ENCODE results near the gene NLK. TPM values are rescaled to one million over a fixed set of nuclear protein-coding genes. Genes with fewer than 3 reads are reported as not detected.
A peak's percentile ranks its signal among the peaks of the same experiment; 100 is the strongest.

NLK gene
- total RNA-seq, 1 experiment from 2014 or later, result 31.8 TPM

GRCh38 chr17:28225867-28226266, 183.4 kb downstream of the NLK start:
- H3K23ac ChIP-seq (ENCODE audit: insufficient read length, low read depth, low read length), result no peak overlapping the region
- no peak overlapping the region for H2AK5ac ChIP-seq (ENCODE audit: insufficient read length, low read length)
- DNase-seq, result no peak
- no peak overlapping the region for H3K4ac ChIP-seq (ENCODE audit: low read depth, low read length)
- no CpG with 5 or more reads among the region's 1 CpG for WGBS (ENCODE audit: extremely low coverage, insufficient read length, low lambda C conversion rate)
- no peak for TF ChIP-seq CTCF (conservative IDR thresholded peaks at IDR 0.05)
- peaks cover 13 to 19% (median 16%) of the 10 kb centered on the region in 3 experiments; a peak in 6 of 7 replicates for H3K36me3 Mint-ChIP-seq (ENCODE audit: insufficient read depth in 1 of 3, low read depth in 3 of 3)
- no peaks in the 10 kb centered on the region for H3K9me3 ChIP-seq (ENCODE audit: control insufficient read depth, low read depth, low read length)
- no peak overlapping the region for H2BK5ac ChIP-seq (ENCODE audit: insufficient read length, low read length)
- no peaks in the 10 kb centered on the region for H3K79me1 ChIP-seq (ENCODE audit: insufficient read depth, low read depth, low read length, poor library complexity, severe bottlenecking)
- no peaks in the 10 kb centered on the region for H4K20me1 ChIP-seq (ENCODE audit: control insufficient read depth, insufficient read depth, insufficient read length)
- no peak overlapping the region for H3K4me2 ChIP-seq (ENCODE audit: insufficient read depth, insufficient read length, low read length)
- H3K4me1 Mint-ChIP-seq, result peaks cover 24 to 31% of the 10 kb centered on the region in 2 experiments
- no peak overlapping the region for H2BK20ac ChIP-seq (ENCODE audit: low read depth, low read length, poor library complexity, severe bottlenecking)
- no peak overlapping the region for H4K8ac ChIP-seq (replicated peaks; ENCODE audit: insufficient read length, low read depth, low read length)
- no peak overlapping the region for H3K56ac ChIP-seq (ENCODE audit: insufficient read length, low read depth, low read length)
- no peak overlapping the region for H3T11ph ChIP-seq (ENCODE audit: low read length)
- H3K27me3 ChIP-seq (ENCODE audit: insufficient read depth, low read length), result no peaks in the 10 kb centered on the region
- H3K27ac Mint-ChIP-seq, result no peak overlapping the region
- peaks cover 3% of the 10 kb centered on the region; the same call in 1 of the 2 replicates for H3K4me1 ChIP-seq (ENCODE audit: insufficient read depth, low read length)
- peaks cover 15 to 16% of the 10 kb centered on the region in 2 experiments for H3K9me3 Mint-ChIP-seq
- no peak overlapping the region for H2BK12ac ChIP-seq (ENCODE audit: insufficient read length, low read depth, low read length)
- no peak overlapping the region for H3K18ac ChIP-seq (ENCODE audit: insufficient read length, low read depth, low read length)
- no peak overlapping the region for H2BK120ac ChIP-seq (ENCODE audit: low read depth, low read length, poor library complexity, severe bottlenecking)
- no peak overlapping the region for H2BK15ac ChIP-seq (ENCODE audit: low read depth, low read length)
- H3K9ac ChIP-seq (ENCODE audit: extremely low read depth, insufficient read length, low read length), result no peak overlapping the region
- no peak overlapping the region for H3K14ac ChIP-seq (ENCODE audit: insufficient read depth, low read length)
- no peak overlapping the region for H3K27ac ChIP-seq (ENCODE audit: insufficient read length, low read depth, low read length)
- H2AFZ ChIP-seq (ENCODE audit: low read length), result no peak overlapping the region
- H3K79me2 ChIP-seq (ENCODE audit: insufficient read depth, low read length), result no peaks in the 10 kb centered on the region
- H4K91ac ChIP-seq (ENCODE audit: insufficient read length, low read depth, low read length), result no peak overlapping the region
- H3K27me3 Mint-ChIP-seq (ENCODE audit: low read depth), result peaks cover 2% of the 10 kb centered on the region
- H3K23me2 ChIP-seq (ENCODE audit: insufficient read length, low read depth, low read length, poor library complexity, severe bottlenecking), result peaks cover 10% of the 10 kb centered on the region
- H4K5ac ChIP-seq (ENCODE audit: insufficient read length, low read depth, low read length), result no peak overlapping the region
- peak overlapping the region; percentile 44 to 88; a peak in 3 of 5 replicates for H3K4me3 Mint-ChIP-seq

All from H9 (cell line).